HG03469 (cell line): Measurements from ENCODE around the gene NOTCH2NLA.
"Not testable (repeated sequence)": the region's sequence is repeated elsewhere in the genome, so short reads cannot be mapped to it uniquely, and the experiment has no call there.

Experiments
- ATAC-seq: cut with Tn5 transposase; IDR thresholded peaks from one replicate; pipeline ENCODE4 v1.9.1; 2021; ENCODE audit warnings: mild to moderate bottlenecking, moderate library complexity, moderate number of reproducible peaks; ENCODE audit not compliant: unreplicated experiment

The NOTCH2NLA gene

GRCh38 chr1:146228710-146229477 is at the start of gene NOTCH2NLA:
Gene NOTCH2NLA, minus strand, starts transcription at chr1:146229021. Its CDS starts 39,684 bp downstream, at chr1:146189337.
- not testable (repeated sequence) for ATAC-seq

GRCh38 chr1:146278346-146278745 is 49.5 kb upstream of the NOTCH2NLA start:
- ATAC-seq: peak; percentile 55

- not testable (repeated sequence) for ATAC-seq
Measured at GRCh38 chr1:146277087-146277486, 48.3 kb upstream of the NOTCH2NLA start.

GRCh38 chr1:146274083-146274482 is 45.3 kb upstream of the NOTCH2NLA start:
- ATAC-seq: not testable (repeated sequence)

GRCh38 chr1:146273194-146273593 is 44.4 kb upstream of the NOTCH2NLA start:
- ATAC-seq: not testable (repeated sequence)

- ATAC-seq: not testable (repeated sequence)
Measured at GRCh38 chr1:146272734-146273133, 43.9 kb upstream of the NOTCH2NLA start.

GRCh38 chr1:146271977-146272376 is 43.2 kb upstream of the NOTCH2NLA start:
- ATAC-seq: not testable (repeated sequence)

- not testable (repeated sequence) for ATAC-seq
Measured at GRCh38 chr1:146270129-146270528, 41.3 kb upstream of the NOTCH2NLA start.

GRCh38 chr1:146266179-146266748 is 37.4 kb upstream of the NOTCH2NLA start:
- not testable (repeated sequence) for ATAC-seq

GRCh38 chr1:146264761-146265160 is 35.9 kb upstream of the NOTCH2NLA start:
- not testable (repeated sequence) for ATAC-seq

GRCh38 chr1:146260006-146260730 is 31.3 kb upstream of the NOTCH2NLA start:
- ATAC-seq: not testable (repeated sequence)

GRCh38 chr1:146257992-146258552 is 29.3 kb upstream of the NOTCH2NLA start:
- ATAC-seq: not testable (repeated sequence)

- not testable (repeated sequence) for ATAC-seq
Measured at GRCh38 chr1:146254569-146255197, 25.9 kb upstream of the NOTCH2NLA start.

- not testable (repeated sequence) for ATAC-seq
Measured at GRCh38 chr1:146253249-146253855, 24.5 kb upstream of the NOTCH2NLA start.

- not testable (repeated sequence) for ATAC-seq
Measured at GRCh38 chr1:146251523-146251922, 22.7 kb upstream of the NOTCH2NLA start.

- ATAC-seq: not testable (repeated sequence)
Measured at GRCh38 chr1:146248643-146249042, 19.8 kb upstream of the NOTCH2NLA start.

- ATAC-seq: not testable (repeated sequence)
Measured at GRCh38 chr1:146236626-146237025, 7.8 kb upstream of the NOTCH2NLA start.

GRCh38 chr1:146236026-146236601 is 7.3 kb upstream of the NOTCH2NLA start:
- ATAC-seq: not testable (repeated sequence)

- not testable (repeated sequence) for ATAC-seq
Measured at GRCh38 chr1:146228144-146228682, 608 bp downstream of the NOTCH2NLA start.
